GM23338 (cell line): Measurements from ENCODE around the gene NSUN7. TPM values are rescaled to one million over a fixed set of nuclear protein-coding genes. Genes with fewer than 3 reads are reported as not detected.
A peak's percentile ranks its signal among the peaks of the same experiment; 100 is the strongest.

Experiments
- ATAC-seq: fragments of 200-7000 bp; cut with Tn5 transposase; 3 replicates; pipeline ENCODE4 v1.9.1; 2020
- DNase-seq: peaks from one replicate; pipeline ENCODE4 v3.0.0-alpha.2; 2015; ENCODE audit warnings: low spot score
- H2AFZ ChIP-seq: fragments of 200-600 bp; sonication (generic); 2 replicates; pipeline ENCODE4 v1.8.0; 2016; ENCODE audit warnings: antibody characterized with exemption, mild to moderate bottlenecking, moderate library complexity
- H3F3A ChIP-seq: fragments of 200-600 bp; sonication (generic); replicated peaks from 2 replicates; pipeline ENCODE4 v1.8.0; 2017; ENCODE audit warnings: antibody characterized with exemption, mixed run types, low read depth
- H3K27ac ChIP-seq: fragments of 200-600 bp; sonication (generic); 2 replicates; pipeline ENCODE4 v1.6.1; 2016; ENCODE audit warnings: low read depth
- H3K27me3 ChIP-seq: fragments of 200-600 bp; sonication (generic); 2 replicates; pipeline ENCODE4 v1.8.0; 2016; ENCODE audit warnings: mild to moderate bottlenecking, mixed run types, moderate library complexity; ENCODE audit not compliant: insufficient read depth
- H3K36me3 ChIP-seq: fragments of 200-600 bp; sonication (generic); 2 replicates; pipeline ENCODE4 v1.8.0; 2016; ENCODE audit warnings: mild to moderate bottlenecking; ENCODE audit not compliant: insufficient read depth
- H3K4me1 ChIP-seq: fragments of 200-600 bp; sonication (generic); 2 replicates; pipeline ENCODE4 v1.8.0; 2016; ENCODE audit warnings: mild to moderate bottlenecking, moderate library complexity; ENCODE audit not compliant: insufficient read depth
- H3K4me2 ChIP-seq: fragments of 200-600 bp; sonication (generic); 2 replicates; pipeline ENCODE4 v1.7.1; 2017; ENCODE audit warnings: mixed run types
- H3K4me3 ChIP-seq: fragments of 200-600 bp; sonication (generic); 2 replicates; pipeline ENCODE4 v1.6.1; 2016; ENCODE audit warnings: mixed run types
- H3K79me2 ChIP-seq: fragments of 200-600 bp; sonication (generic); replicated peaks from 2 replicates; pipeline ENCODE4 v1.8.0; 2017; ENCODE audit warnings: mild to moderate bottlenecking; ENCODE audit not compliant: insufficient read depth
- H3K9me2 ChIP-seq: fragments of 200-600 bp; sonication (generic); 2 replicates; pipeline ENCODE4 v1.8.0; 2017; ENCODE audit not compliant: insufficient read depth
- H4K20me1 ChIP-seq: fragments of 200-600 bp; sonication (generic); replicated peaks from 2 replicates; pipeline ENCODE4 v1.8.0; 2017; ENCODE audit warnings: mild to moderate bottlenecking; ENCODE audit not compliant: insufficient read depth
- H3K27ac Mint-ChIP-seq: 2 replicates; pipeline ENCODE4 v1.8.0; 2020; ENCODE audit warnings: inconsistent platforms, mild to moderate bottlenecking, moderate library complexity, mixed read lengths
- H3K27me3 Mint-ChIP-seq: 3 replicates; pipeline ENCODE4 v1.8.0; 2022; ENCODE audit warnings: low read depth, mild to moderate bottlenecking, moderate library complexity, mixed read lengths, inconsistent platforms; ENCODE audit not compliant: insufficient read depth, poor library complexity
- H3K36me3 Mint-ChIP-seq: 3 replicates; pipeline ENCODE4 v1.8.0; 2021; ENCODE audit warnings: low read depth, mild to moderate bottlenecking, inconsistent platforms, moderate library complexity, mixed read lengths
- H3K4me1 Mint-ChIP-seq: 3 replicates; pipeline ENCODE4 v1.8.0; 2020; ENCODE audit warnings: mild to moderate bottlenecking, inconsistent platforms, mixed read lengths
- H3K4me3 Mint-ChIP-seq: 3 replicates; pipeline ENCODE4 v1.8.0; 2021; ENCODE audit warnings: moderate library complexity, mild to moderate bottlenecking, inconsistent platforms, mixed read lengths
- H3K9me3 Mint-ChIP-seq: 3 replicates; pipeline ENCODE4 v1.8.0; 2020; ENCODE audit warnings: moderate library complexity, mild to moderate bottlenecking, inconsistent platforms, mixed read lengths
- CTCF ChIP-seq, 2 experiments: fragments of 200-600 bp in 1 of 2; sonication (generic) in 1 of 2; conservative IDR thresholded peaks; 2 replicates each; pipeline versions ENCODE4 v1.5.1 to v1.6.1; 2016 to 2017; ENCODE audit warnings: antibody characterized with exemption in 2 of 2, low read depth in 2 of 2, mild to moderate bottlenecking in 2 of 2, moderate library complexity in 1 of 2
- EZH2phosphoT487 ChIP-seq: fragments of 200-600 bp; sonication (generic); IDR thresholded peaks from one replicate; pipeline ENCODE4 v1.8.1; 2018; ENCODE audit warnings: antibody characterized with exemption; ENCODE audit not compliant: unreplicated experiment
- NANOG ChIP-seq: IDR thresholded peaks from 2 replicates; pipeline ENCODE4 v1.6.1; 2016; ENCODE audit warnings: antibody characterized with exemption, borderline replicate concordance
- STAT1 ChIP-seq: IDR thresholded peaks from one replicate; pipeline ENCODE4 v1.6.1; 2016; ENCODE audit warnings: antibody characterized with exemption; ENCODE audit not compliant: unreplicated experiment
- ZNF331 ChIP-seq: fragments of 250-450 bp; sonication (Bioruptor Pico); IDR thresholded peaks from 2 replicates; pipeline ENCODE4 v1.5.0; 2020; ENCODE audit warnings: low read depth, mild to moderate bottlenecking, moderate library complexity
- ZNF462 ChIP-seq: fragments of 250-450 bp; sonication (Bioruptor Pico); IDR thresholded peaks from 2 replicates; pipeline ENCODE4 v1.5.0; 2020; ENCODE audit warnings: mild to moderate bottlenecking, moderate library complexity
- polyA plus RNA-seq: library from polyadenylated mRNA; unstranded; fragments of >200 nt; fragmentation: Nextera tagmentation; extraction: Ambion mirVana; gene quantifications from 2 replicates; pipeline ENCODE4 v1.2.1, GENCODE V29; 2016
- total RNA-seq: library from RNA; depleted of rRNA; stranded (reverse); fragments of >200 nt; shearing (Covaris generic); gene quantifications from 2 replicates; pipeline ENCODE4 v1.2.3, GENCODE V29; 2014

The NSUN7 gene
- total and polyA plus RNA-seq, 2 experiments from 2014 or later, result 28.8 to 29.0 TPM

GRCh38 chr4:40808926-40809457, 59.2 kb downstream of the NSUN7 start:
- H3K36me3 Mint-ChIP-seq, result no peaks in the 10 kb centered on the region; the same call in 2 of the 3 replicates
- H3K9me3 Mint-ChIP-seq, result no peaks in the 10 kb centered on the region
- H4K20me1 ChIP-seq, result no peaks in the 10 kb centered on the region
- H3K4me2 ChIP-seq, result no peak overlapping the region
- H3K79me2 ChIP-seq, result no peaks in the 10 kb centered on the region
- H2AFZ ChIP-seq, result no peak overlapping the region
- TF ChIP-seq ZNF462, result no peak
- no peak for TF ChIP-seq NANOG
- peak in 1 of 2 experiments; percentile 33; a peak in 1 of 4 replicates for TF ChIP-seq CTCF (conservative IDR thresholded peaks at IDR 0.05; ENCODE audit: low read depth in 2 of 2)
- no peak for TF ChIP-seq ZNF331 (CRISPR knock-in tag)
- TF ChIP-seq EZH2phosphoT487, result no peak
- TF ChIP-seq STAT1, result no peak
- ATAC-seq, result peak; percentile 76
- no peak overlapping the region for H3K4me3 Mint-ChIP-seq
- DNase-seq, result peak; percentile 44
- H3K27me3 Mint-ChIP-seq, result peaks cover 2% of the 10 kb centered on the region
- no peaks in the 10 kb centered on the region for H3K27me3 ChIP-seq
- peaks cover 6% of the 10 kb centered on the region; the same call in 1 of the 2 replicates for H3F3A ChIP-seq
- no peak overlapping the region for H3K27ac ChIP-seq
- H3K4me1 ChIP-seq, result no peaks in the 10 kb centered on the region
- no peak overlapping the region for H3K27ac Mint-ChIP-seq
- no peak overlapping the region for H3K4me3 ChIP-seq
- H3K9me2 ChIP-seq, result no peaks in the 10 kb centered on the region
- H3K4me1 Mint-ChIP-seq, result peaks cover 4% of the 10 kb centered on the region
- no peaks in the 10 kb centered on the region for H3K36me3 ChIP-seq
